WERI-Rb-1 (cell line): ENCODE results near the gene SQSTM1.

Source experiments
- DNase-seq: peaks from one replicate; pipeline ENCODE4 v3.0.0-alpha.2; 2020
- H3K27ac ChIP-seq: fragments of 250-450 bp; sonication (Bioruptor Pico); 2 replicates; pipeline ENCODE4 v1.5.1; 2020; ENCODE audit warnings: mild to moderate bottlenecking, moderate library complexity
- H3K27me3 ChIP-seq: fragments of 250-450 bp; sonication (Bioruptor Pico); 2 replicates; pipeline ENCODE4 v1.5.1; 2021; ENCODE audit warnings: mild to moderate bottlenecking, low read depth, moderate library complexity; ENCODE audit not compliant: insufficient read depth, severe bottlenecking
- H3K36me3 ChIP-seq: fragments of 250-450 bp; sonication (Bioruptor Pico); 2 replicates; pipeline ENCODE4 v1.5.1; 2020; ENCODE audit warnings: mild to moderate bottlenecking, moderate library complexity
- H3K4me3 ChIP-seq: 2 replicates; pipeline ENCODE4 v1.5.1; 2011; ENCODE audit warnings: low read depth, mild to moderate bottlenecking, control low read depth, low read length
- H3K9me3 ChIP-seq: fragments of 250-450 bp; sonication (Bioruptor Pico); 2 replicates; pipeline ENCODE4 v1.5.1; 2021; ENCODE audit warnings: mild to moderate bottlenecking, moderate library complexity; ENCODE audit not compliant: severe bottlenecking
- CTCF ChIP-seq: IDR thresholded peaks from 2 replicates; pipeline ENCODE4 v1.5.1; 2011; ENCODE audit warnings: low read depth, mild to moderate bottlenecking, control low read depth, inconsistent platforms, low read length

The SQSTM1 gene

GRCh38 chr5:179880066-179880650 lies 59.5 kb downstream of the SQSTM1 start:
- Histone ChIP-seq H3K4me3 (no peak overlapping the region), H3K9me3 (no peaks in the 10 kb centered on the region), H3K27ac (no peak overlapping the region), H3K36me3 (peaks cover 13% of the 10 kb centered on the region; the same call in 1 of the 2 replicates), H3K27me3 (no peaks in the 10 kb centered on the region)
- no peak for TF ChIP-seq CTCF
- DNase-seq: no peak

GRCh38 chr5:179880848-179881590 lies 60.3 kb downstream of the SQSTM1 start:
- H3K27me3 ChIP-seq: no peaks in the 10 kb centered on the region
- H3K9me3 ChIP-seq: no peaks in the 10 kb centered on the region
- TF ChIP-seq CTCF: no peak
- peaks cover 13% of the 10 kb centered on the region; the same call in 1 of the 2 replicates for H3K36me3 ChIP-seq
- no peak for DNase-seq
- H3K27ac ChIP-seq: no peak overlapping the region
- no peak overlapping the region for H3K4me3 ChIP-seq

- Histone ChIP-seq H3K27ac (no peak overlapping the region), H3K27me3 (no peaks in the 10 kb centered on the region), H3K36me3 (peaks cover 13% of the 10 kb centered on the region; the same call in 1 of the 2 replicates), H3K9me3 (no peaks in the 10 kb centered on the region), H3K4me3 (no peak overlapping the region)
- DNase-seq: no peak
- TF ChIP-seq CTCF: no peak
These were observed 61.6 kb downstream of the SQSTM1 start for GRCh38 chr5:179882338-179882737.

- Histone ChIP-seq H3K27me3 (no peaks in the 10 kb centered on the region), H3K27ac (no peak overlapping the region), H3K4me3 (no peak overlapping the region), H3K36me3 (peaks cover 13% of the 10 kb centered on the region; the same call in 1 of the 2 replicates), H3K9me3 (no peaks in the 10 kb centered on the region)
- TF ChIP-seq CTCF: no peak
- no peak for DNase-seq
These were observed 62.5 kb downstream of the SQSTM1 start for GRCh38 chr5:179883163-179883562.

- peaks cover 13% of the 10 kb centered on the region; the same call in 1 of the 2 replicates for H3K36me3 ChIP-seq
- H3K27me3 ChIP-seq: no peaks in the 10 kb centered on the region
- no peak for TF ChIP-seq CTCF
- H3K4me3 ChIP-seq: no peak overlapping the region
- no peaks in the 10 kb centered on the region for H3K9me3 ChIP-seq
- no peak overlapping the region for H3K27ac ChIP-seq
- no peak for DNase-seq
These were observed 64.9 kb downstream of the SQSTM1 start for GRCh38 chr5:179885491-179886090.
